GM12875 (cell line): Measurements from ENCODE around the gene CLTCL1.

ENCODE experiments used
- H3K4me3 ChIP-seq: one replicate; pipeline ENCODE4 v1.5.1; 2011; ENCODE audit warnings: low read depth, low read length, control low read depth
- TF ChIP-seq, protein P1 (sequence below): IDR thresholded peaks from 2 replicates; pipeline ENCODE4 v1.5.1; 2011; ENCODE audit warnings: low read depth, mild to moderate bottlenecking, control low read depth, inconsistent platforms, low read length, moderate library complexity, borderline replicate concordance; ENCODE audit not compliant: insufficient read depth

The CLTCL1 gene

DNA sequence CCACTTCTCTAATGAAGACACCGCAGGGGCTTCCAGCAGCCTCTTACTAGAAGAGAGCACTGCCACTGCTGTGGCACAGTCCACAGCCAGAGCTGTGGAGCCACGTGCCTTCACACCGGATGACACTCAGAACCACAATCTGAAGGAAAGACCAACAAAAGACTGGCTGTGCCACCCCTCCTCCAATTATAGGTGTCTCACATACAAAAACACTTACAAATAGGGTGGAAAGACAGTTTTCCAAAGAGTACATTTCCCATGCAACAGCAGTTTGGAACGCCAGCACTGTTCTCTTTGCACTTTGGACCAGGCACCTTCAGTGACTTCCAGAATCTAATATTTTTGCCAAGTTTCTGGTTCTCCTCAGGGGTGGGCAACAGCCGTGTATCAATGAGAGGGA is 74.9 kb downstream of the CLTCL1 start:
- H3K4me3 ChIP-seq, result no peak overlapping the region
- TF ChIP-seq, protein P1, sequence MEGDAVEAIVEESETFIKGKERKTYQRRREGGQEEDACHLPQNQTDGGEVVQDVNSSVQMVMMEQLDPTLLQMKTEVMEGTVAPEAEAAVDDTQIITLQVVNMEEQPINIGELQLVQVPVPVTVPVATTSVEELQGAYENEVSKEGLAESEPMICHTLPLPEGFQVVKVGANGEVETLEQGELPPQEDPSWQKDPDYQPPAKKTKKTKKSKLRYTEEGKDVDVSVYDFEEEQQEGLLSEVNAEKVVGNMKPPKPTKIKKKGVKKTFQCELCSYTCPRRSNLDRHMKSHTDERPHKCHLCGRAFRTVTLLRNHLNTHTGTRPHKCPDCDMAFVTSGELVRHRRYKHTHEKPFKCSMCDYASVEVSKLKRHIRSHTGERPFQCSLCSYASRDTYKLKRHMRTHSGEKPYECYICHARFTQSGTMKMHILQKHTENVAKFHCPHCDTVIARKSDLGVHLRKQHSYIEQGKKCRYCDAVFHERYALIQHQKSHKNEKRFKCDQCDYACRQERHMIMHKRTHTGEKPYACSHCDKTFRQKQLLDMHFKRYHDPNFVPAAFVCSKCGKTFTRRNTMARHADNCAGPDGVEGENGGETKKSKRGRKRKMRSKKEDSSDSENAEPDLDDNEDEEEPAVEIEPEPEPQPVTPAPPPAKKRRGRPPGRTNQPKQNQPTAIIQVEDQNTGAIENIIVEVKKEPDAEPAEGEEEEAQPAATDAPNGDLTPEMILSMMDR, result no peak

DNA sequence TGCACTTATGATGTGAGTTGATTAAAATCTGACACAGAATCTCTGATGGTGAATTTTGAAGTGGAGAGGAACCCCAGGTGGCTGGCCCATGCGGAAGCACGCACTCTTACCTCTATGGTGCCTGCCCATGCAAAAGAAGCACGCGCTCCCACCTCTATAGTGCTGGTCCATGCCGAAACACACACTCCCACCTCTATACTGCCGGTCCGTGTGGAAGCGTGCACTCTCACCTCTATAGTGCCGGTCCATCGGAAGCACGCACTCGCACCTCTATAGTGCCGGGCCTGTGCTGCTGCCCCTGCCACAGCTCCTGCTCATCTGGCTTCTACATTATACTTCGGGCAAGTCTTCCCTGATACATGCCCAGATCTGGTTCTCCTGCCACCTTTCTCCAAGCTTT is 76.2 kb downstream of the CLTCL1 start:
- TF ChIP-seq, protein P1, result no peak
- no peak overlapping the region for H3K4me3 ChIP-seq

DNA sequence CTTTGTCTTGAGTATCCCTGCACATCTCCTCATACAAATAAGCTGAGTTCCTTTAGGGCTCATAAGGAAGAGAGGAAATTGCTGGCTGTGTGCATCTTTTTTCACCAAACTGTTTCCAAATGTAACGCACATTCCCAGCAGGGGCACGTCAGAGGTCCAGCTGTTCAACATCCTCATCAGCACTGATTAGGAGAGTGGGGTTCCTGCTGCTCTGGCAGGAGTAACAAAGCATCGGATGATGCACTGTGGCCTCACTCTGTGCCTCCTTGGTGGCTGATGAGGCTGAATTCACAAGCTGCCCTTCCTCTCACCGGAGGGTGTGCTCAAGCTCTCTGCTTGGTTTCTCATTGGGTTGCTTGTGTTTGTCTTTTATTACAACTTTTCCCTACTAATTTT is 77.4 kb downstream of the CLTCL1 start:
- no peak overlapping the region for H3K4me3 ChIP-seq

DNA sequence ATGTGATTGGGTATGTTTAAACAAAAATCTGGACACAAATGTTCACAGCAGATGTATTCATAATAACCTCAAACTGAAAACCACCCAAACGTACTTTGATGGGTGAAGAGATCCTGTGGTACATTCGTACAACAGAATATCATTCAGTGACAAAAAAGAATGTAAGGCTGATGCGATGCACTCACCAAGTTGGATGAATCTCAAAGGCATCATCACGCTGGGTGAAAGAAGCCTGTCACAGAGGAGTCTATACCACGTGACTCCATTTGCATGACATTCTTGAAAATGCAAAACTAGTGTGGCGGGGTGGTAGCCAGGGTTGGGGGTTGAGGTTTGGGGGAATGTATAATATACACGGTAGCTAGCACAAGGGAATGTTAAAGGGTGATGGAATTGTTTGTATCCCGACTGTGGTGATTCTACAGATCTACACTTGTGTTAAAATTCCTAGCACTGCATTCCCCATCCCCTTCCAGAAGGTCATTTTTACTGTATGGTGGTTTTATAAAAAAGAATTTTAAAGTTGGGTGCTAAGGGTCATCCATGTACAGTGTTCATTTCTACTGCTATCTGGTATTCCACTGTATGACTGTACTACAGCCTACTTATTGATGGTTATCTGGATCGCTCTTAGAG is 78.0 kb downstream of the CLTCL1 start:
- TF ChIP-seq, protein P1, result no peak

More for the DNA sequence above, 77.4 kb downstream of the CLTCL1 start:
- TF ChIP-seq, protein P1, result no peak

DNA sequence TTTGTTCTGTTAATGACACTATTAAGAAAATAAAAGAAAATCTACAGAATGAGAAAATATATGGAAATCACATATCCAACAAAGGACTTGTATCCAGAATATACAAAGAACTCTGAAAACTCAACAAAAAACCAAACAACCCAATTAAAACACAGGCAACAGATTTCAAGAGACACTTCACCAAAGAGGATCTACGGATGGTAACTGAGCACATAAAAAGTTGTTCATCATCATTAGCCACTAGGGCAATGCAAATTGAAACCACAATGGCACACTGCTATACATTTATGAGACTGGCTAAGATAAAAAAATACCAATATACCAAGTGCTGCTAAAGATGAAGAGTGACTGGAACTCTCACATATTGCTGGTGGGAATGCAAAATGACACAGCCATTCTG is 78.5 kb downstream of the CLTCL1 start:
- TF ChIP-seq, protein P1, result no peak
- no peak overlapping the region for H3K4me3 ChIP-seq

More for the DNA sequence above, 78.0 kb downstream of the CLTCL1 start:
- no peak overlapping the region for H3K4me3 ChIP-seq

DNA sequence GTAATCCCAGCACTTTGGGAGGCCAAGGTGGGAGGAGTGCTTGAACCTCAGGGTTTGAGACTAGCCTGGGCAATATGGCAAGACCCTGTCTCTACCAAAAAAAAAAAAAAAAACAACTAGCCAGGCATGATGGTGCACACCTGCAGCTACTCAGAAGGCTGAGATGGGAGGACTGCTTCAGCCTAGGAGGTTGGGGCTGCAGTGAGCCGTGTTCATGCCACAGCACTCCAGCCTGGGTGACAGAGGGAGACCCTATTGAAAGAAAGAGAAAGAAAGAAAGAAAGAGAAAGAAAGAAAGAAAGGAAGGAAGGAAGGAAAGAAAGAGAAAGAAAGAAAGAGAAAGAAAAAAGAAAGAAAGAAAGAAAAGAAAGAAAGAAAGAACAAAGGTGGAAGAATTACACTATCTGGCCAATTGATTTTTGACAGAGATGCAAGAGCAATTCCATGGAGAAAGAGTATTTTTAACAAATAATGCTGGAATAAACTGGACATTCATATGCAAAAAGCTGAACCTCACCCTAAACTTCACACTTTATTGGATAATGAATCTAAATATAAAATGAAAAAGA is 79.1 kb downstream of the CLTCL1 start:
- TF ChIP-seq, protein P1, result no peak

DNA sequence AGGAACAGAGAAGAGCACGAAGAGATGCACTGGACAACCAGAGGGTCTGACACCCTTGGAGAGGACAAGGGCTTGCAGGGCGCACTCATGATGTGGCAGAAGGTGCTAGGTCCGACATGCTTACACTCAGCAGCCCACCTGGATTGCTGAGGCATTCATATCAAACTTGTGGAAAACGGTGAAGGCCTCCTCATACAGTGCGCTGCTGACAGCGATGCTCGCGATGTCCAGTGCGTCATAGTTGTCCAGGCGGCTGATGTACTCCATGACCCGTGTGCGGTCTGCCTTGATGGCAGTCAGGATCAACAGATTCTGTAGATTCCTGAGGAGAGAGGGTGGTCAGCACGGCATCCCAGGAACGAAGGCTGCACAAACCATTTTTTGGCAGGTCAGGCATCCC is 81.3 kb downstream of the CLTCL1 start:
- H3K4me3 ChIP-seq, result no peak overlapping the region
- TF ChIP-seq, protein P1, result no peak

More for the DNA sequence above, 79.1 kb downstream of the CLTCL1 start:
- H3K4me3 ChIP-seq, result no peak overlapping the region
